Activated naive CD8-positive, alpha-beta T cell treated with anti-CD3 and anti-CD28 coated beads, Interleukin-2, amount 50 U/mL, for 24 hours (primary cell): ENCODE measurements around the gene FANCM.
"Not testable (repeated sequence)": the region's sequence is repeated elsewhere in the genome, so short reads cannot be mapped to it uniquely, and the experiment has no call there.

Experiments
- ATAC-seq: fragments of 150-1000 bp; cut with Tn5 transposase; one replicate; pipeline ENCODE4 v1.10.0; 2021
- DNase-seq: peaks from one replicate; pipeline ENCODE4 v3.0.0; 2021
- H3K27ac Mint-ChIP-seq: one replicate; pipeline ENCODE4 v1.8.0; 2021; ENCODE audit warnings: mild to moderate bottlenecking, mixed read lengths
- H3K27me3 Mint-ChIP-seq: one replicate; pipeline ENCODE4 v1.8.0; 2021; ENCODE audit warnings: mixed read lengths
- H3K36me3 Mint-ChIP-seq: one replicate; pipeline ENCODE4 v1.8.0; 2021; ENCODE audit warnings: low read depth, mixed read lengths
- H3K4me1 Mint-ChIP-seq: one replicate; pipeline ENCODE4 v1.8.0; 2021; ENCODE audit warnings: mixed read lengths
- H3K4me3 Mint-ChIP-seq: one replicate; pipeline ENCODE4 v1.8.0; 2021; ENCODE audit warnings: mild to moderate bottlenecking, moderate library complexity, mixed read lengths
- H3K9me3 Mint-ChIP-seq: one replicate; pipeline ENCODE4 v1.8.0; 2021; ENCODE audit warnings: mixed read lengths

FANCM gene

DNA sequence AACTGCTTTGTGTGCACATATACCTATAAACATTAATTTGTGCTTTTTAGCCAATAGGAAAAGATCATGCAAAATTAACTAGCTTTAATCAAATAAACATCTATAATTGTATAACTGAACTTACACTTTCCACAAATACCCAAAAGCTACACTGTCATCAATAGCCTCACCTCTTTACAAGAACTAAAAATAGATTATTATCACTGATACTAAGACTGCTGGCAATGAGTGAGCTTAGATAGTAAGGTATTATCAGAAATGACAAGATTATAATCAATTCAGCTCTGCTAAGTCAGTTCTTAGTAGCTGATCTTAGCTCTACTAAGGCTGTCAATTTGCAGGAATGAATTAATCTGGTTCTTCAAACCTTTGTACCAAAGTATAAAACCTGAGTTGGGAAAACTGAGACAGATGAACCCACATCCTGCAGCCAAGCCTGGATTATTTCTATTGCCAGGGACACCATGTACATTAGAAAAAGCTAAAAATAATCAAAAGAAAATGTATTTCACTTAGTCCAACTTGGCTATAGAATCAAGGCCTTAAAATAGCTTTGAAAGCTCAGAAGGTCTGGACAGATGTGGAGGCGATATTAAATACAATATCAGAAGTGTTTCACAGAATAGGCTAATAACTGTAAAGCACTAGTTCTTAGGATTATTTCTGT lies 6.6 kb upstream of the FANCM start:
- peaks cover 21% of the 10 kb centered on the region for H3K36me3 Mint-ChIP-seq
- H3K27me3 Mint-ChIP-seq, result no peaks in the 10 kb centered on the region
- DNase-seq (no peak), ATAC-seq (no peak)
- H3K9me3 Mint-ChIP-seq, result no peaks in the 10 kb centered on the region
- H3K27ac Mint-ChIP-seq, result no peak overlapping the region
- peaks cover 12% of the 10 kb centered on the region for H3K4me1 Mint-ChIP-seq
- H3K4me3 Mint-ChIP-seq, result no peak overlapping the region

GRCh38 chr14:45133683-45134050 lies 2.1 kb upstream of the FANCM start:
- ATAC-seq, result no peak
- no peak for DNase-seq
- Mint-ChIP-seq H3K36me3 (peaks cover 7% of the 10 kb centered on the region), H3K27me3 (no peaks in the 10 kb centered on the region), H3K4me3 (peak overlapping the region; percentile 98), H3K9me3 (no peaks in the 10 kb centered on the region), H3K27ac (peak overlapping the region; percentile 97), H3K4me1 (peaks cover 26% of the 10 kb centered on the region)

- Mint-ChIP-seq H3K4me3 (peak within 1 kb of the TSS; percentile 98), H3K27me3 (no peaks in the 10 kb centered on the region), H3K27ac (peak within 1 kb of the TSS; percentile 97), H3K4me1 (peaks cover 31% of the 10 kb centered on the region), H3K36me3 (peaks cover 7% of the 10 kb centered on the region), H3K9me3 (no peaks in the 10 kb centered on the region)
- ATAC-seq, result peak; percentile 96
- peak; percentile 93 for DNase-seq
Measured at GRCh38 chr14:45134051-45134958, 1.4 kb upstream of the FANCM start, which contains the start of gene FKBP3. FKBP3 (minus strand) TSS chr14:45134481; CDS start chr14:45134456, 25 bp downstream.

DNA sequence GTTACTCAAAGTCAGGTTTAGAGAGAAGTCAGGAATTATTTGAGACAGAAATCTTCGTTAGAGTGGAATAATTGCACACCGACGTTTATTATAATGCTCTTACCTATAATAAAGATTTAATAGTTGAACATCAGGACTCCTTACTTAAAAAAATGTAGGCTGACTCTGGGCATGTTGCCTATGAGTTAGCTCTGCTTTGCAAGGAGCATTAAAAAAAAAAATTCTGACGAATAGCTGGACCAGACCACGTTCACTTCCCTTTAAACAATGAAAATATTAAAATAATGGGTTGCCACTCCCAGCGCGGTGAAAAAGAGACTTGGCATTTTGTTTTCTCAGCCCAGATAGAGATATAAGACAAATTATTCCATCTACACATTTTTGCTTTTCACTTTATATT lies 574 bp upstream of the FANCM start:
- Mint-ChIP-seq H3K4me1 (peaks cover 35% of the 10 kb centered on the region), H3K36me3 (peaks cover 5% of the 10 kb centered on the region), H3K27ac (peak overlapping the region; percentile 97), H3K27me3 (no peaks in the 10 kb centered on the region), H3K9me3 (no peaks in the 10 kb centered on the region), H3K4me3 (peak overlapping the region; percentile 98)
- ATAC-seq (no peak), DNase-seq (no peak)

- DNase-seq (no peak), ATAC-seq (no peak)
- Mint-ChIP-seq H3K4me1 (peaks cover 35% of the 10 kb centered on the region), H3K4me3 (peak overlapping the region; percentile 98), H3K27me3 (no peaks in the 10 kb centered on the region), H3K36me3 (peaks cover 10% of the 10 kb centered on the region), H3K27ac (peak overlapping the region; percentile 97), H3K9me3 (no peaks in the 10 kb centered on the region)
Measured at GRCh38 chr14:45136399-45136798, 669 bp downstream of the FANCM start.

DNA sequence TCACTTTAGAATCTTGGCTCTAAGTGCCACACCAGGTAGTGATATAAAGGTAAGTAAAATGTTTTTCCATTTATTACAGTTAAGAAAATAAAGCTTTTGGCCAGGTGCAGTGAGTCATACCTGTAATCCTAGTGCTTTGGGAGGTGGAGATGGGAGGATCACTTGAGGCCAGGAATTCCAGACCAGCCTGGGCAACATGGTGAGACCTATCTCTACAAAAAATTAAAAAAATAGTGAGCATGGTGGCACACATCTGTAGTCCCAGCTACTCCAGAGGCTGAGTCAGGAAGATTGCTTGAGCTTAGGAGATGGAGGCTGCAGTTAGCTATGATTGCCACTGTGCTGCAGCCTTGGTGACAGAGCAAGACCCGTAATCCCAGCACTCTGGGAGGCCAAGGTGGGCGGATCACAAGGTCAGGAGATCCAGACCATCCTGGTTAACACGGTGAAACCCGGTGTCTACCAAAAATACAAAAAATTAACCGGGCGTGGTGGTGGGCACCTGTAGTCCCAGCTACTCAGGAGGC lies 5.0 kb downstream of the FANCM start:
- peaks cover 37% of the 10 kb centered on the region for H3K4me1 Mint-ChIP-seq
- no peak for ATAC-seq
- H3K4me3 Mint-ChIP-seq, result no peak overlapping the region
- no peaks in the 10 kb centered on the region for H3K9me3 Mint-ChIP-seq
- peaks cover 10% of the 10 kb centered on the region for H3K36me3 Mint-ChIP-seq
- H3K27me3 Mint-ChIP-seq, result no peaks in the 10 kb centered on the region
- H3K27ac Mint-ChIP-seq, result no peak overlapping the region
- no peak for DNase-seq

DNA sequence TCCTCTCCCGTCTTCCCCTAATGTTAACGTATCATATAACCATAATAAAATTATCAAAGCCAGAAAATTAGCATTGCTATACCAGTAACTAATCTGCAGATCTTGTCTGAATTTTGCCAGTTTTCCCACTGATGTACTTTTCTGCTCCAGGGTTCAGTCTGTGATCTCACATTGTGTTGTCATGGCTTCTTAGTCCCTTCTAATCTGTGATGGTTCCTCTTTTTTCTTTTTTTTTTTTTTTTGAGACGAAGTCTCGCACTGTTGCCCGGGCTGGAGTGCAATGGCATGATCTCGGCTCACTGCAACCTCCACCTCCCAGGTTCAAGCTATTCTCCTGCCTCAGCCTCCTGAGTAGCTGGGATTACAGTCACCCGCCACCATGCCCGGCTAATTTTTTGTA lies 6.4 kb downstream of the FANCM start:
- peaks cover 34% of the 10 kb centered on the region for H3K4me1 Mint-ChIP-seq
- not testable (repeated sequence) for ATAC-seq, H3K4me3 Mint-ChIP-seq, H3K27me3 Mint-ChIP-seq, H3K9me3 Mint-ChIP-seq, H3K27ac Mint-ChIP-seq, DNase-seq
- peaks cover 16% of the 10 kb centered on the region for H3K36me3 Mint-ChIP-seq

- Mint-ChIP-seq H3K4me3 (no peak overlapping the region), H3K4me1 (peaks cover 16% of the 10 kb centered on the region), H3K27me3 (no peaks in the 10 kb centered on the region), H3K36me3 (peaks cover 18% of the 10 kb centered on the region), H3K27ac (no peak overlapping the region), H3K9me3 (no peaks in the 10 kb centered on the region)
- ATAC-seq (no peak), DNase-seq (no peak)
Measured at GRCh38 chr14:45144658-45145057, 8.9 kb downstream of the FANCM start.

- Mint-ChIP-seq H3K4me3 (no peak overlapping the region), H3K9me3 (no peaks in the 10 kb centered on the region), H3K27ac (no peak overlapping the region), H3K27me3 (no peaks in the 10 kb centered on the region), H3K36me3 (peaks cover 19% of the 10 kb centered on the region), H3K4me1 (peaks cover 13% of the 10 kb centered on the region)
- ATAC-seq (no peak), DNase-seq (no peak)
Measured at GRCh38 chr14:45145214-45145613, 9.5 kb downstream of the FANCM start.

DNA sequence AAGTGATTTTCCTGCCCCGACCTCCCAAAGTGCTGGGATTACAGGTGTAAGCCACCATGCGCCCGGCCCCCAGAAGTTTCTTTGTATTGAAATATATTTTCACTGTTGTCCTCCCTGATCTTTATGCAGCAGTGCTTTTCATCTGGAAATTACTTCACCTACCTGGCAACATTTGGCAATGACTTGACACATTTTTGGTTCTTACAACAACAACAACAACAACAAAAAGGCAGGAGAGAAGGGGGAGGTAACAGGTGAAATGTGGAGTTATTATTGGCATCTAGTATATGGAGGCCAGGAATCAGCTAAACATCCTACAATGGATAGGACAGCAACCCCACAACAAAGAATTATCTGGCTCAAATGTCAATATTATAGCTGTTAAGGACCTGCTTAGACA lies 13.9 kb downstream of the FANCM start:
- ATAC-seq (no peak), DNase-seq (no peak)
- Mint-ChIP-seq H3K36me3 (peaks cover 21% of the 10 kb centered on the region), H3K27me3 (no peaks in the 10 kb centered on the region), H3K4me1 (peaks cover 10% of the 10 kb centered on the region), H3K4me3 (no peak overlapping the region), H3K27ac (no peak overlapping the region), H3K9me3 (no peaks in the 10 kb centered on the region)

DNA sequence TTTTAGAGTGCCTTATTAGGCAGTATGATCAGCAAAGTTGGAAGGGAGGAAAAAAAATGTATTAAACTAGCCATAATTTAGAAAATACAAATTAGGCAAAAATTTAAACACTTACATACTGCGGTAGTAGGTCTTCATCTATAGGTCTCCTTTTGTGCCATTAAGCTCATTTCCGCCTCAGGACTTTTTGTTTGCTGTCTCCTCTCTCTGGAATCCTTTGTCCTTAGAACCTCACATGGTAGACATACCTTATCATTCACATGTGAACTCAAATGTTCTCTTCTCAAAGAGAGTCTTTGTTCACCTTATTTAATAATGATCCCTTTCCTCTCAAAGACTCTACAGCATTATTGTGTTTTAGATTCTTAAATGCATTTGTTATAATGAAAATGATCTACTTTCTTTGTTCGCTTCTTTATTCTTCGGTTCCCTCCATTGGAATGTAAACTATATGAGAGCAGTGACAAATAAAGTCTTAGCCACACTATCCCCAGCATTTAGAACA lies 14.7 kb downstream of the FANCM start:
- H3K27ac Mint-ChIP-seq, result no peak overlapping the region
- no peak for DNase-seq
- ATAC-seq, result no peak
- peaks cover 3% of the 10 kb centered on the region for H3K4me1 Mint-ChIP-seq
- H3K4me3 Mint-ChIP-seq, result no peak overlapping the region
- H3K27me3 Mint-ChIP-seq, result no peaks in the 10 kb centered on the region
- H3K36me3 Mint-ChIP-seq, result peaks cover 21% of the 10 kb centered on the region
- no peaks in the 10 kb centered on the region for H3K9me3 Mint-ChIP-seq

DNA sequence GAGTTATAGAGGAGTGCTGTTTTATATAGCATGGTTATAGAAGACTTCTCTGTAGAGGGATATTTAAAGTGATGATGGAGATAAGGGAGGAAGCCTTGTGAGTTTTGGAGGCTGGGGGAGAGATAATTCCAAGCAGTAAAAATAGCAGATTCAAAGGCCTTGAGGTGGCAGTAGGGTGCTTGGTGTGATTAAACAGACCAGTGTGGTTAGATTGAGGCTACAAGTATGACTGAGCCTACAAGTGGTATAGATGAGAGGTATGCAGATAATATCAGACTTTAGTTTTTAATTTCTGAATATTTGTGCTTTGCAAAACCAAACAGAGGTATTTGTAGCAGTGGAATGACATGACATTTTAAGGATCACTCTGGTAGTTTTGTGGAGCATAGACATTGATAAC lies 20.3 kb downstream of the FANCM start:
- Mint-ChIP-seq H3K27me3 (no peaks in the 10 kb centered on the region), H3K4me3 (no peak overlapping the region), H3K36me3 (peaks cover 8% of the 10 kb centered on the region), H3K27ac (no peak overlapping the region), H3K9me3 (no peaks in the 10 kb centered on the region), H3K4me1 (peaks cover 3% of the 10 kb centered on the region)
- DNase-seq (no peak), ATAC-seq (peak; percentile 87)

- Mint-ChIP-seq H3K4me1 (no peaks in the 10 kb centered on the region), H3K9me3 (no peaks in the 10 kb centered on the region), H3K36me3 (peaks cover 19% of the 10 kb centered on the region), H3K27me3 (no peaks in the 10 kb centered on the region), H3K4me3 (no peak overlapping the region), H3K27ac (no peak overlapping the region)
- DNase-seq, result no peak
- ATAC-seq, result no peak
Measured at GRCh38 chr14:45169906-45170305, 34.2 kb downstream of the FANCM start.

- ATAC-seq (no peak), DNase-seq (no peak)
- H3K27me3 Mint-ChIP-seq, result no peaks in the 10 kb centered on the region
- no peaks in the 10 kb centered on the region for H3K4me1 Mint-ChIP-seq
- no peaks in the 10 kb centered on the region for H3K9me3 Mint-ChIP-seq
- H3K4me3 Mint-ChIP-seq, result no peak overlapping the region
- no peak overlapping the region for H3K27ac Mint-ChIP-seq
- H3K36me3 Mint-ChIP-seq, result peaks cover 20% of the 10 kb centered on the region
Measured at GRCh38 chr14:45177076-45177475, 41.3 kb downstream of the FANCM start.

GRCh38 chr14:45181329-45181728 lies 45.6 kb downstream of the FANCM start:
- Mint-ChIP-seq H3K27ac (no peak overlapping the region), H3K4me3 (no peak overlapping the region), H3K36me3 (peaks cover 18% of the 10 kb centered on the region), H3K4me1 (no peaks in the 10 kb centered on the region), H3K27me3 (no peaks in the 10 kb centered on the region), H3K9me3 (no peaks in the 10 kb centered on the region)
- ATAC-seq (no peak), DNase-seq (no peak)
